ENCODE results near the gene PRX.

- TF ChIP-seq GATA2 (IDR thresholded peaks at IDR 0.05; ENCODE audit: low read depth, low read length) (no peak), GATA3 (IDR thresholded peaks at IDR 0.05; ENCODE audit: low read depth, low read length) (no peak)
Measured at GRCh38 chr19:40393894-40394815, 19.0 kb downstream of the PRX start.
